ENCODE results near the gene TBX19. TPM values are rescaled to one million over a fixed set of nuclear protein-coding genes. Genes with fewer than 3 reads are reported as not detected.
A peak's percentile ranks its signal among the peaks of the same experiment; 100 is the strongest.

TBX19 gene
- polyA plus RNA-seq, 6 donors from 2014 or later = 1.7 to 4.3 (median 2.3) TPM; not detected in 1

DNA sequence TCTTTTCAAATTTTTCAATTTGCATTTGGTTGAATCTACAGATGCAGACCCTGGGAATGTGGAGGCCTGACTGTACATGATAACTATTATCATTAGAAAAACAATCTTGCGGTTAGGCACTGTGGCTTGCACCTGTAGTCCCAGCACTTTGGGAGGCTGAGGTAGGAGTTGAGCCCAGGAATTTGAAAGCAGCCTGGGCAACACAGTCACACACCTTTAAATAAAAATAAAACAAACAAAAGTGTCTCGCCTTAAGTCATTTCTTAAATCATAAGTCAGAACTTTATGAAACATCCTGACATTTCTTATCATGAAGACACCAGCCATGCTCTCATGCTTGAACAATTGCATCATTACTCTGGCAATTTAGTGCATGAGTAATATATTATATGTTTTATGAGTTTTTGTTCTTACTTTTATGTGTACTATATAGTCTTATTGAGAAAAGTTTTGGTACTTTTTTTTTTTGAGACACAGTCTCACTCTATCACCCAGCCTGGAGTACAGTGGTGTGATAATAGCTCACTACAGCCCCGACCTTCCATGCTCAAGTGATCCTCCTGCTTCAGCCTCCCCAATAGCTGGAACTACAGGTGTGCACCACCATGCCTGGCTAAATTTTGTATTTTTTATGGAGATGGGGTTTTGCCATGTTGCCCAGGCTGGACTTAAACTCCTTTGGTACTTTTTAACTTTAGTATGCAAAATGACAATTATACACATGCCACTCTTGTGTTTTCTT is 7.8 kb downstream of the TBX19 start:
- Mint-ChIP-seq H3K27me3 (no peaks in the 10 kb centered on the region), H3K27ac (no peak overlapping the region), H3K36me3 (peaks cover 4 to 8% of the 10 kb centered on the region in 2 donors), H3K4me3 (no peak overlapping the region), H3K9me3 (no peaks in the 10 kb centered on the region), H3K4me1 (peaks cover 1 to 6% (median 2%) of the 10 kb centered on the region in 3 donors)
- no peak for DNase-seq
- ATAC-seq (ENCODE audit: low read depth in 2 of 2) = no peak

DNA sequence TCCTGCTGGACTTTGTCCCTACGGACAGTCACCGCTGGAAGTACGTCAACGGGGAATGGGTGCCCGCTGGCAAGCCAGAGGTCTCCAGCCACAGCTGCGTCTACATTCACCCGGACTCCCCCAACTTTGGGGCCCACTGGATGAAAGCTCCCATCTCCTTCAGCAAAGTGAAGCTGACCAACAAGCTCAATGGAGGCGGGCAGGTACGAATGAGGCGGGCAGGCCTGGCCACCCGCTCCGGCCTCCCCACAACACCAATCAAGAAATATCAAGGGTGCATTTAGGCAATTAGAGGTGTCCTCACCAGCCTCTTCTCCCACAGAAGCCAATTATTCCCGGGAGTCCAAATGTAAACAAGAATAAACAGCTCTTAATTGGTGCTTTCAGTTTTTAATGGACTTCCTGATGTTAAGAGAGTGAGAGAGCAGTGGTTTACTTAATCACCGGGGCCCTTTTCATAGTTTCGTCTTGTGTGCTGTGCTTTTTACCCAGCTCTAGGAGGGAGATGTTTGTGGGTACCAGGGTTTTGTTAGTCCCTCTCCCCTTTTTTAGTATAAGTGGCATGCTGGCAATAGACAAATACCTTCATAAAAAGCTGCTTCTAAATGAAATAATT is 10.7 kb downstream of the TBX19 start:
- Mint-ChIP-seq H3K36me3 (peaks cover 4 to 8% of the 10 kb centered on the region in 2 donors), H3K27ac (peak overlapping the region in 1 of 6 donors; percentile 28), H3K9me3 (no peaks in the 10 kb centered on the region), H3K4me3 (no peak overlapping the region), H3K4me1 (no peaks in the 10 kb centered on the region), H3K27me3 (no peaks in the 10 kb centered on the region)
- DNase-seq (no peak), ATAC-seq (ENCODE audit: low read depth in 2 of 2) (no peak)

DNA sequence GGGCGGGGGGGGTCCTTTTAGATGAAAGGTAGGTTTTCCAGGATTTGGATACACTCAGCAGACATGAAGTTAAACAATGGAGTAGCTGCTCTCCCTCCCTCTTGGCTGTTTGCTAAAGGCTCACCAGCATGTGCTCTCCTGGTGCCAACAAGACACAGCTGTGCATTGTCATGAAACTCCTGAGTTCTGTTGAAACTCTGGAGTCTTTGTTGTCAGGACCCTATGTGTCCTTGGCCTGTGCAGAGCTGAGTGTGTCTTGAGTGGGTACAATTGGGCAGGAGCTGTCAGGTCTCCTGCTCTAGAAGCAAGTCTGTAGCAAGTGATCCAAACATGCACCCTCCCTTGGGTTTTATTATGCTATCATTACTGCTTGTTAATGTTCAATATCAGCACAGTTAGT is 12.7 kb downstream of the TBX19 start:
- Mint-ChIP-seq H3K9me3 (no peaks in the 10 kb centered on the region), H3K27me3 (no peaks in the 10 kb centered on the region), H3K4me3 (no peak overlapping the region), H3K4me1 (no peaks in the 10 kb centered on the region), H3K27ac (peak overlapping the region in 2 of 6 donors; percentile 33 to 65), H3K36me3 (peaks cover 4 to 10% of the 10 kb centered on the region in 2 donors)
- DNase-seq (no peak), ATAC-seq (ENCODE audit: low read depth in 2 of 2) (no peak)

DNA sequence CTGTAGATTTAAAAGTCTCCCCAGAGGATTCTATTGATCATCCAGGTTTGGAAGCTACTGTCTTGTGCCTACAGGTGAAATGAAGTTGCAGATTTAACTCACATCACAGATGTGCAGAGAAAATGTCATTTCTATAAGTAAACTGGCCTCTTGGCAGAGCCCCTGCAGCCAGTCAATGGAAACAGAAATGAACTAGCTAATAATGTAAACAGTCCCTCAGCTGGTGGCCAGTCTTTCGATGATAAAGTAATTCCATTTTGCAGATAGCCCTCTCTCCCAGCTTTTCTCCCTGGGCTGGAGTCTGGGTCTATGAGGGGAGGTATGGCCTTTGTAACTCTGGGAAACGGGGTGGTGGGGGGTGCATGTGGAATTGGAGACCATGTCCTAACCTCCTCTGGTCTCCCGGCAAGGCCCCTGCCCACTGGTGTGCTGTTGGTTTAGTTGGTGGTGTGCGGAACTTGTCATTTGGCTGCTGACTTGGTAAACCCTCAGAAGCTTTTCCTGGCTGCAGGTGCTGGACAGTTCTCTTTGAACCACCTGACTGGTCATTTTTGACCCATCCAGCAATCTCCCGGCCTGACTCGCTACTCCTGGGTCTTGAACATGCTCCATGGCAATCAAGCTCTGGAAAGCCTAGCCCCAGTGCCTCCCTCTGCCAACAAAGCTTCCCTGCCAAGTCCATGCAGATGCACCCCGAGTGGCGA is 14.9 kb downstream of the TBX19 start:
- Mint-ChIP-seq H3K4me1 (no peaks in the 10 kb centered on the region), H3K9me3 (no peaks in the 10 kb centered on the region), H3K4me3 (no peak overlapping the region), H3K27ac (no peak overlapping the region), H3K36me3 (peaks cover 4 to 26% of the 10 kb centered on the region in 2 donors), H3K27me3 (no peaks in the 10 kb centered on the region)
- ATAC-seq (ENCODE audit: low read depth in 2 of 2) (no peak), DNase-seq (no peak)

DNA sequence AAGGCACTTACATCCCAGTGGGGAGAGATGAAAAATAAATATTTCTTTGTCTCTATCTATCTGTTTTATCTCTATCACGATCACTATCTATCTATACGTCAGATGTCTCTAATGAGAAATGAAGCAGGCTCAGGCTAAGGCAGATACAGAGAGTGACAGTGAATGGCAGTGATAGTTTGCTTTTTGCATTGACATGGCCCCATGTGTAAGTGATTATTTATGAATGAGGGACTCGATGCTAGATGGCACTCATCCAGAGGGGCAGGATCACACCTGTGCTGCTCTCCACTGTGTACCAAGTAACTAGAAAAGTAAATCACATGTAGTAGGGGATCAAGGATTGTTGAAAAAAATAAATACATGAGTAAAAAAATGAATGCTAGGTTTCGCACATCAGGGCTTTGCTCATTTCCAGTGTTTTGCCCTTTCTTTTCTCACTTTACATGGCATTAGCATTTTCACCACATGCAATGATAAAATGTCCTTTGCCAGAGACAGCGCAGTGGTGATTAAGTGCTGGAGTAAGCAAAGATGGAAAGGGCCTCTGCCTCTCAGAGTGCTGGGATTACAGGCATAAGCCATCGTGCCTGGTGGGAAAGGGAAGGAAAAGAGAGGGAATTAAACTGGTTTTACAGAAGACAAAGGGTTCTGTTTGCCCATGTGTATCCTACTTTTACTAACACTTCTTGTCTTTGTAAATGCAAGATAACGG is 16.5 kb downstream of the TBX19 start:
- no peak for ATAC-seq (ENCODE audit: low read depth in 2 of 2)
- Mint-ChIP-seq H3K9me3 (no peaks in the 10 kb centered on the region), H3K4me1 (no peaks in the 10 kb centered on the region), H3K27ac (no peak overlapping the region), H3K36me3 (peaks cover under 1 to 31% of the 10 kb centered on the region in 2 donors), H3K4me3 (no peak overlapping the region), H3K27me3 (no peaks in the 10 kb centered on the region)
- no peak for DNase-seq

DNA sequence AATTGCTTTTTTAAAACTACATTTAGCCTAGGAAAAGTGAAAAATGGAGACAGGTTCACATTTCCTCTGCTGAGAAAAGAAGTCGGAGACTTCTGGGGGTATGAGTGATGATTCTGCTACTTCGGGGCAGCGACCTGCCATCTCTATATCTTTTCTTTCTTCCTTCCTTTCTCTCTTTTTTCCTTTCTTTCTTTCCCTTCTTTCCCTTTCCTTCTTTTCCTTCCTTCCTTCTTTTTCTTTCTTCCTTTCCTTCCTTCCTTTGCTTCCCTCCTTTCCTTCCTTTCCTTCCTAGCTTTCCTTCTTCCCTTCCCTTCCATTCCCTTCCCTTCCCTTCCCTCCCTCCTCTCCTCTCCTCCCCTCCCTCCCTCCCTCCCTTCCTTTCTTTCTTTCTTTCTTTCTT is 17.8 kb downstream of the TBX19 start:
- Mint-ChIP-seq H3K4me1 (no peaks in the 10 kb centered on the region), H3K4me3 (no peak overlapping the region), H3K27me3 (no peaks in the 10 kb centered on the region), H3K27ac (no peak overlapping the region), H3K36me3 (peaks cover 0 to 24% of the 10 kb centered on the region in 2 donors), H3K9me3 (no peaks in the 10 kb centered on the region)
- no peak for ATAC-seq (ENCODE audit: low read depth in 2 of 2)
- no peak for DNase-seq

DNA sequence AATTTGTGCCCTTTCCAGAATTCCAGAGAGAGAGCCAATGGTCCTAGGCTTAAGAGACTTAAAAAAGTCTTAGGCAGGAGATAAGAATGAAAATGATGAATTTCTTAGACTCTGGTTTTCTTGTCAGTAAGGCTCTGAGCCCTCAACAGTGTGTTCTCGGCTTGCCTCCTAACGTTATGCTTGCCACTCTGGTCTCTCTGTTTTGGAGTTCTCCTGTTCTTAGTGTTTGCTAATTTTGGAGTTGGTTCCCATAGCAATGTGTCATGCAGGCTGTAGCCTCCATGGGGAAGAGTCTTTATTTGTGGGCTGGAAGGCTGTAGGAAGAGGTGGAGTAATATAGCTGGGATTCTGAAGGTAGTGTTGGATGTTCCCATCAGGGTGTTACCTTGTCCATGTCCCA is 19.9 kb downstream of the TBX19 start:
- no peaks in the 10 kb centered on the region for H3K27me3 Mint-ChIP-seq
- no peak overlapping the region for H3K27ac Mint-ChIP-seq
- H3K4me3 Mint-ChIP-seq = no peak overlapping the region
- peaks cover 0 to 24% of the 10 kb centered on the region in 2 donors for H3K36me3 Mint-ChIP-seq
- H3K9me3 Mint-ChIP-seq = no peaks in the 10 kb centered on the region
- H3K4me1 Mint-ChIP-seq = no peaks in the 10 kb centered on the region
- no peak for DNase-seq
- no peak for ATAC-seq (ENCODE audit: low read depth in 2 of 2)

DNA sequence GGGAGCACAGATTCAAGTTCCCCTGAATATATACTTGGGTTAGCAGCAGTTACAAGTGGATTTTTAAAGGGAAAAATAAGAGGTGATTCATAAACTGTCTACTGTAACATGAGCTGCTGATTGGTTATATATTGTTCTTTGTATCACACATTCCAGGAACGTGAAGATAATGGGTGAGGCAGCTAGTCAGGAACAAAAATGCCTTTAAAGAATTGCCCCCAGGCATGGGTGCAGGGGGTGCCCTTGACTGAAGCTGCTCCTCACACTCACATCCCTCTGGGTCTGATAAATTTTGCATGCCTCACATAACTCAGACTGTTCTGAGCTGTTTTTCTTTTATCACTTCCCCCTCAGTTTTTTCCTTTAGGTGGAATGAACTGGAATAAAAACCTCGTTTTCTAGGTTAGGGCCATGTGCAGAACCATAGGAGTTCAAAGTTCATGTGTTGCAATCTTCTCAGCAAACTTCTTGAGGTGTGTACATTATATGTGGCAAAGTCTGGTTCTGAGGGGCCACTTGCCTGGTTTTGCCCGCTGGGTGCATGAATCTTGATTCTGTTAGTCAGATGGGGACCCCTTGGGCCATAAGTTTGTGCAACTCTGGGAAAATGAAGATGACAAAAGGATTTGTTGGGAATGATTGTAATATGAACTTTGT is 21.1 kb downstream of the TBX19 start:
- ATAC-seq (ENCODE audit: low read depth in 2 of 2) (no peak), DNase-seq (no peak)
- no peaks in the 10 kb centered on the region for H3K4me1 Mint-ChIP-seq
- no peaks in the 10 kb centered on the region for H3K27me3 Mint-ChIP-seq
- H3K9me3 Mint-ChIP-seq = no peaks in the 10 kb centered on the region
- no peak overlapping the region for H3K27ac Mint-ChIP-seq
- H3K36me3 Mint-ChIP-seq = peaks cover 7 to 35% of the 10 kb centered on the region in 2 donors
- no peak overlapping the region for H3K4me3 Mint-ChIP-seq

DNA sequence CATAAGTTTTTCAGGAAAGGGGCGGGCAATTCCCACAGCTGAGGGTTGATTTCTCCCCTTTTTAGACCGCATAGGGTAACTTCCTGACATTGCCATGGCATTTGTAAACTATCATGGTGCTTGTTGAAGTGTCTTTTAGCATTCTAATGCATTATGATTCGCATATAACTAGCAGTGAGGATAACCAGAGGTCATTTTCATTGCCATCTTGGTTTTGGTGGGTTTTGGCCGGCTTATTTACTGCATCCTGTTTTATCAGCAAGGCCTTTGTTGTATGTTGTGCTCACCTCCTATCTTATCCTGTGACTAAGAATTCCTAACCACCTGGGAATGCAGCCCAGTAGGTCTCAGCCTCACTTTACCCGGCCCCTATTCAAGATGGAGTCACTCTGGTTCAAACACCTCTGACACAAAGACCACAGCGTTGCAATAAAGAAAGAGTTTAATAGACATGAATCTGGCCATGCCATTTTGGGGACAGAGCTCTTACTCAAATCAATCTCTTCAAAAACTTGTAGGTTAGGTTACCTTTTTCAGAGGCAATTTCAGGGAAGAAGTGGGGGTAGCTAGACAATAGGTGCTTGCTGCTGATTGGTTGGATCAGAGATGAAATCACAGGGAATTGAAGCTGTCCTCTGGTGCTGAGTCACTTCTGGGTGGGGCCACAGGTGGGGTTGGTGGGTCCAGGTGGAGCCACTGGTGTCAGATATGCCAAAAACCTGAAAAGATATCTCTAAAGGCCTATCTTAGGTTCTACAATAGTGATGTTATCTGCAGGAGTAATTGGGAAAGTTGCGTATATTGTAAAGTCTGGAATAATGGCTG is 23.3 kb downstream of the TBX19 start:
- Mint-ChIP-seq H3K36me3 (peaks cover 14 to 46% of the 10 kb centered on the region in 2 donors), H3K27me3 (no peaks in the 10 kb centered on the region), H3K9me3 (no peaks in the 10 kb centered on the region), H3K4me1 (no peaks in the 10 kb centered on the region), H3K27ac (no peak overlapping the region), H3K4me3 (no peak overlapping the region)
- ATAC-seq (ENCODE audit: low read depth in 2 of 2) (no peak), DNase-seq (no peak)

DNA sequence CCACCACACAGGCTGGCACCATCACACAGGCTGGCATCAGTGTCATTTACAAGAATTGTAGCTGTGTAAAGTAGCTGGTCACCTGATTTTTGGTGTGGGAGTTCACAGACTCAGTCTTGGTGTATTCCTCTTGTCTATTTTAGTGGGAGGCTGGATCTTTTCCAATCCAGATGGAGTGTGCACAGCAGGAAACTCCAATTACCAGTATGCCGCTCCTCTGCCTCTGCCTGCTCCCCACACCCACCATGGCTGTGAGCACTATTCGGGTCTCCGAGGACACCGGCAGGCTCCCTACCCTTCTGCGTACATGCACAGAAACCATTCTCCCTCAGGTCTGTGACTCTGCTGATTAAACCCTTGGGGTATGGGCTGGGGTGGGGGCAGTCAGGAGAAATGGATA is 24.2 kb downstream of the TBX19 start:
- Mint-ChIP-seq H3K9me3 (no peaks in the 10 kb centered on the region), H3K36me3 (peaks cover 14 to 43% of the 10 kb centered on the region in 2 donors), H3K4me3 (no peak overlapping the region), H3K27ac (no peak overlapping the region), H3K4me1 (no peaks in the 10 kb centered on the region), H3K27me3 (no peaks in the 10 kb centered on the region)
- no peak for DNase-seq
- ATAC-seq (ENCODE audit: low read depth in 2 of 2) = no peak

DNA sequence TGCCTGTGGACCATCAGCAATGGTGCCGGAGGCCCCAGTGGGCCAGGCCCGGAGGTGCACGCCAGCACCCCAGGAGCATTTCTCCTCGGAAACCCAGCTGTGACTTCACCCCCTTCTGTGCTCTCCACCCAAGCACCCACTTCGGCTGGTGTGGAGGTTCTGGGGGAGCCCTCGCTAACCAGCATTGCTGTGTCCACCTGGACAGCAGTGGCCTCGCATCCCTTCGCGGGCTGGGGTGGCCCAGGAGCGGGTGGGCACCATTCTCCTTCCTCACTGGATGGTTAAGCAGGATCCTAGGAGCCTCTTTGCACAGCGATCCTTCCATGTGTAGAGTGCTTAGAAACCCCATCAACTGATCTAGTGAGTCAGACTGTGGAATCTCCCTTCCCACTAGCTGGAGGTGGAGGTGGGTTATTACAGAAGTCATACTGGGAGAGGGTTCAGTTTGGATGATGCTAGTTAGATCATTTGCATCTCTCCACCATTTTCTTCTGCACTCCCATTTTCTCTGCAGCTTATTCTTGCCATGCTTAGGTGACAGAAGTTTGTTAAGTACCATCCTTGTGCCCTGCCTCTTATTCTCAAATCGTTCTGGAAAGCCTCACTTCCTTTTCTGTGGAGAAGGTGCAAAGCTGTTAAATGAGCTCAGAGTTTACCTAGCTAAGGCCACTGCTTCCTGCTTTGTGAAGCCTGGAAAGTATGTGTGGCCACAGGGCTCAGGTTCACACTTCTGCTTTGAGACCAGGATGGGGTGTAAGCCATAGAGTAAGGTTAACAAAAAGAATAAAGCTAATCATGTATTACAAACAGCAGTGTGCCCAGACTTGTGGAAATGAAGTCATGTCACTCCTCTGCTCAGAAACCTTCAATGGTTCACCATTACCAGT is 32.3 kb downstream of the TBX19 start:
- DNase-seq (no peak), ATAC-seq (ENCODE audit: low read depth in 2 of 2) (no peak)
- peaks cover 24 to 33% of the 10 kb centered on the region in 2 donors for H3K36me3 Mint-ChIP-seq
- H3K27me3 Mint-ChIP-seq = no peaks in the 10 kb centered on the region
- H3K4me3 Mint-ChIP-seq = no peak overlapping the region
- no peak overlapping the region for H3K27ac Mint-ChIP-seq
- H3K4me1 Mint-ChIP-seq = no peaks in the 10 kb centered on the region
- peaks cover 0 to 2% (median 0%) of the 10 kb centered on the region in 7 donors for H3K9me3 Mint-ChIP-seq

DNA sequence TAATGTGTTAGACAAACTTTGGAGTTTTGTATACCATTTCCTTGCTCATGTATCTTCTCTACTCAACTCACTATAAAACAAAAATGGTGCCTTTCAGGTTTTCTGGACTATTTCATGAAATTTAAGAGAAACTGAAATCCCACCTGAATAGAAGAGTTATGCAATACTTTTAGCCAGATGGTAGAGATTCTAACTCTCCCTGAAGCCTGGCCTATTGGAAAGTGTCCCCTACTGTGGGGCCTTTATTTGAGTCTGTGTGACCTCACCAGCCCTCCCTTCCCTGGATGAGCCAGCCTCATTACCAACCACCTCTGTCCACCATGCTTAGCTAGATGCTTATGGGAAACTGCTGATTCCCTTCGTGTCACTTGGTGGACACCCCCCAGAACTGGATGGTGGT is 35.5 kb downstream of the TBX19 start:
- H3K36me3 Mint-ChIP-seq = peaks cover 20 to 26% of the 10 kb centered on the region in 2 donors
- no peak for DNase-seq
- H3K27ac Mint-ChIP-seq = no peak overlapping the region

More for the DNA sequence above, 35.5 kb downstream of the TBX19 start:
- Mint-ChIP-seq H3K4me3 (no peak overlapping the region), H3K9me3 (peaks cover 0 to 2% (median 0%) of the 10 kb centered on the region in 7 donors), H3K27me3 (no peaks in the 10 kb centered on the region), H3K4me1 (no peaks in the 10 kb centered on the region)
- ATAC-seq (ENCODE audit: low read depth in 2 of 2) = no peak
